ENCODE measurements around the gene PCDHGA9.

The PCDHGA9 gene

DNA sequence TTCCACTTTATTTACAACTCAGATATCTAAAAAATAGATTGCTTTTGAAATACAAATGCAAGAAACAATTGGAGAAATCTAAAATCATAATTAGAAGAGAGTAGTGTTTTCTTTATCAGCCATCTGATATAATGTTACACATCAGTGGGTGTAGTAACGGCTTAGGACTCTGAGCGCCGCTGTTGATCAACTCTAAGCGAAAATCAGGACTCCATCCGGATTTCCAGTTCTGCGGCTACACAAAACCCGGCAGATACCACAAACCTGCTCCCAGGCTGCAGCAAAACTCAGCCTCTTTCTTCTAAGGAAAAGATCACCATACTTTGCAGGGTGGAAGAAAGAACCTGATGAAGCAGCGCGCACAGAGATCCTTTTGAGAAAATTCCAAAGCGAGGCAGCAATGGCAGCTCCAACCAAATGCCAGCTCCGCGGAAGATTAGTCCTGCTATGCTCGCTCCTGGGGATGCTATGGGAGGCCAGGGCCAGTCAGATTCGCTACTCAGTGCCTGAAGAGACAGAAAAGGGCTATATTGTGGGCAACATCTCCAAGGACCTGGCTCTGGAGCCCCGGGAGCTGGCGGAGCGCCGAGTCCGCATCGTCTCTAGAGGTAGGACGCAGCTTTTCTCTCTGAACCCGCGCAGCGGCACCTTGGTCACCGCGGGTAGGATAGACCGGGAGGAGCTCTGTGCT is at the start of gene PCDHGA9:
TSS of gene PCDHGA9 (plus strand) at position 226 of the 691 bp plus-strand sequence. CDS start at position 401, 175 bp downstream.
- Mint-ChIP-seq H3K36me3 (peaks cover 19% of the 10 kb centered on the region), H3K4me1 (ENCODE audit: low read depth) (peaks cover 4% of the 10 kb centered on the region), H3K27ac (no peak within 1 kb of the TSS), H3K4me3 (peak within 1 kb of the TSS; percentile 75), H3K27me3 (peaks cover 50% of the 10 kb centered on the region), H3K9me3 (ENCODE audit: low read depth) (peaks cover 19% of the 10 kb centered on the region)

DNA sequence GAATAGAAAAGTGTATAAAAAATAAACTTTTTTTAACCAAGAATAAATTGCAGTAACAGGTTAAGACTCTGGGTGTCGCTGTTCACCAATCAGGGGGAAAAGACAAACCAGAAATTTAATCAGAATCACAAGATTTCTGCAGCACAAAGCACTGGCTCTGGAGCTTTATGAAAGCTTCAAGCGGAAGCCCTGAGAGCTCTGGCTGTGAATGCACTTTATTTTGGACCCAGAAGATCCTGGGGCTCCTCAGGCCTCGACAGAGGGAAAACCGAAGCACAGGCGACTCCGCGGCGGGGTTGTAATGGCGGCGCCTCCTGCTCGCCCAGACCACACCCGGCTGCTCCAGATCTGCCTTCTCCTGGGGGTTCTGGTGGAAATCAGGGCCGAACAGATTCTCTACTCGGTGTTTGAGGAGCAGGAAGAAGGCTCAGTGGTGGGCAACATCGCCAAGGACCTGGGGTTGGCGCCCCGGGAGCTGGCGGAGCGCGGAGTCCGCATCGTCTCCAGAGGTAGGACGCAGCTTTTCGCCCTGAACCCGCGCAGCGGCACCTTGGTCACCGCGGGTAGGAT is 47.6 kb upstream of the PCDHGA9 start, which contains the start of gene PCDHGA4:
TSS of gene PCDHGA4 (plus strand) at position 122 of the 570 bp plus-strand sequence. CDS start at position 209, 87 bp downstream.
- no peak within 1 kb of the TSS for H3K27ac Mint-ChIP-seq
- peaks cover 1% of the 10 kb centered on the region for H3K4me1 Mint-ChIP-seq (ENCODE audit: low read depth)
- peaks cover 9% of the 10 kb centered on the region for H3K9me3 Mint-ChIP-seq (ENCODE audit: low read depth)
- peaks cover 15% of the 10 kb centered on the region for H3K36me3 Mint-ChIP-seq
- H3K4me3 Mint-ChIP-seq = peak within 1 kb of the TSS; percentile 9
- H3K27me3 Mint-ChIP-seq = peaks cover 53% of the 10 kb centered on the region

DNA sequence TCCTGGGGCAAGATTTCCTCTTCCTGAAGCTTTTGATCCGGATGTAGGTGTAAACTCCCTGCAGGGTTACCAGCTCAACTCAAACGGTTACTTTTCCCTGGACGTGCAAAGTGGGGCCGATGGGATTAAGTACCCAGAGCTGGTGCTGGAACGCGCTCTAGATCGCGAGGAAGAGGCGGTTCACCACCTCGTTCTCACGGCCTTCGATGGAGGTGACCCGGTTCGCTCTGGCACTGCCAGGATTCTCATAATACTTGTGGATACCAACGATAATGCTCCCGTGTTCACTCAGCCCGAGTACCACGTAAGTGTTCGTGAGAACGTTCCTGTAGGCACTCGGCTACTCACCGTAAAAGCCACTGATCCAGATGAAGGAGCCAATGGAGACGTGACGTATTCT is 46.9 kb upstream of the PCDHGA9 start:
- peaks cover 9% of the 10 kb centered on the region for H3K9me3 Mint-ChIP-seq (ENCODE audit: low read depth)
- peaks cover 52% of the 10 kb centered on the region for H3K27me3 Mint-ChIP-seq
- H3K4me1 Mint-ChIP-seq (ENCODE audit: low read depth) = peaks cover 1% of the 10 kb centered on the region

DNA sequence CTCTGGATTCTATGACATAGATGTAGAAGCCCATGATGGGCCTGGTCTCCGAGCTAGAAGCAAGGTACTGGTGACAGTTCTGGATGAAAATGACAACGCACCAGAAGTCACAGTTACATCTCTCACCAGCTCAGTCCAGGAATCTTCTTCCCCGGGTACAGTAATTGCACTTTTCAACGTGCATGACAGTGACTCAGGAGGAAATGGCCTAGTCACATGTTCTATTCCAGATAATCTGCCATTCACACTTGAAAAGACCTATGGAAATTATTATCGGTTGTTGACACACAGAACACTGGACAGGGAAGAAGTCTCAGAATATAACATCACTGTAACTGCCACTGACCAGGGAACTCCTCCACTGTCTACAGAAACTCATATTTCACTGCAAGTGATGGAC is 46.4 kb upstream of the PCDHGA9 start:
- H3K4me1 Mint-ChIP-seq (ENCODE audit: low read depth) = peaks cover 1% of the 10 kb centered on the region
- H3K36me3 Mint-ChIP-seq = peaks cover 16% of the 10 kb centered on the region
- no peak overlapping the region for H3K27ac Mint-ChIP-seq
- H3K9me3 Mint-ChIP-seq (ENCODE audit: low read depth) = peaks cover 9% of the 10 kb centered on the region
- H3K4me3 Mint-ChIP-seq = peak overlapping the region; percentile 9
- peaks cover 52% of the 10 kb centered on the region for H3K27me3 Mint-ChIP-seq

More for the DNA sequence above, 46.9 kb upstream of the PCDHGA9 start:
- Mint-ChIP-seq H3K27ac (no peak overlapping the region), H3K36me3 (peaks cover 13% of the 10 kb centered on the region), H3K4me3 (peak overlapping the region; percentile 9)

DNA sequence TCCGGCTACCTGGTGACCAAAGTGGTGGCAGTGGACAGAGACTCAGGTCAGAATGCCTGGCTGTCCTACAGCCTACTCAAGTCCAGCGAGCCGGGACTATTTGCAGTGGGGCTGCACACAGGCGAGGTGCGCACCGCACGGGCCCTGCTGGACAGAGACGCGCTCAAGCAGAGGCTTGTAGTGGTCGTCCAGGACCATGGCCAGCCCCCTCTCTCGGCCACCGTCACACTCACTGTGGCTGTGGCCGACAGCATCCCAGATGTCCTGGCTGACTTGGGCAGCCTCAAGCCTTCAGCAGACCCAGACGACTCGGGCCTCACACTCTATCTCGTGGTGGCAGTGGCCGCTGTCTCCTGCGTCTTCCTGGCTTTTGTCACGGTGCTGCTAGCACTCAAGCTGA is 45.6 kb upstream of the PCDHGA9 start:
- H3K4me3 Mint-ChIP-seq = no peak overlapping the region
- no peak overlapping the region for H3K27ac Mint-ChIP-seq
- peaks cover 9% of the 10 kb centered on the region for H3K9me3 Mint-ChIP-seq (ENCODE audit: low read depth)
- peaks cover 54% of the 10 kb centered on the region for H3K27me3 Mint-ChIP-seq
- H3K4me1 Mint-ChIP-seq (ENCODE audit: low read depth) = peaks cover 1% of the 10 kb centered on the region
- peaks cover 16% of the 10 kb centered on the region for H3K36me3 Mint-ChIP-seq

DNA sequence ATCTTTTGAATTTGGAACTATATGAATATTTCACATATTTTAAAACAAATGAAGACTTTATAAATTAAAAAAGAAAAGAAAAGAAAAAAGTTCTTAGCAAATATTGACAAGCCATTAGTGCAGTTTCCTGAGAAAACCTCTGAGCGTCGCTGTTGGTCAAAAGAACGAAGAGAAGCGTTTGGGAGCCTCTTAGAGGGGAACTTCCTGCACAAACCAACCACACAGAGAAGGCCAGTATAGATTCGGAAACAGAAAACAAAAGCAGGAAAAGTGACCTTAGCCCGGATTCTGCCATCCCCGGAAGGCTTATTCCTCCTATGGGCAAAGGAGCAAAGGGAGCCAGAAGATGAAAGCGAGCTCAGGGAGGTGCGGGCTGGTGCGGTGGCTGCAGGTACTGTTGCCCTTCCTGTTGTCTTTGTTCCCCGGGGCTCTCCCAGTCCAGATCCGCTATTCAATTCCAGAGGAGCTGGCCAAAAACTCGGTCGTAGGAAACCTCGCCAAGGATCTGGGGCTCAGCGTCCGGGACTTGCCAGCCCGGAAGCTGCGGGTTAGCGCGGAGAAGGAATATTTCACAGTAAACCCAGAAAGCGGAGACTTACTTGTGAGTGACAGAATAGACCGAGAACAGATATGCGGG is 42.7 kb upstream of the PCDHGA9 start, which contains the start of gene PCDHGB2:
TSS of gene PCDHGB2 (plus strand) at position 205 of the 637 bp plus-strand sequence. CDS start at position 347, 142 bp downstream.
- peaks cover 3% of the 10 kb centered on the region for H3K4me1 Mint-ChIP-seq (ENCODE audit: low read depth)
- peaks cover 61% of the 10 kb centered on the region for H3K27me3 Mint-ChIP-seq
- H3K36me3 Mint-ChIP-seq = peaks cover 27% of the 10 kb centered on the region
- H3K9me3 Mint-ChIP-seq (ENCODE audit: low read depth) = peaks cover 14% of the 10 kb centered on the region
- H3K4me3 Mint-ChIP-seq = peak within 1 kb of the TSS; percentile 91
- H3K27ac Mint-ChIP-seq = no peak within 1 kb of the TSS

DNA sequence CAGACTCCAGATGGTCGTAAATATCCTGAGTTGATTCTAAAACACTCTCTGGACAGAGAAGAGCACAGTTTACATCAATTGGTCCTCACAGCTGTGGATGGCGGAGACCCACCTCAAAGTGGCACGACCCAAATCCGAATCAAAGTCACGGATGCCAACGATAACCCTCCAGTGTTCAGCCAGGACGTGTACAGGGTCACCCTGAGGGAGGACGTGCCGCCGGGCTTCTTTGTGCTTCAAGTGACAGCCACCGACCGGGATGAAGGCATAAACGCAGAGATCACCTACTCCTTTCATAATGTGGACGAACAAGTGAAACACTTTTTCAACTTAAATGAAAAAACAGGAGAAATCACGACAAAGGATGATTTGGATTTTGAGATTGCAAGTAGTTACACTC is 41.9 kb upstream of the PCDHGA9 start:
- Mint-ChIP-seq H3K36me3 (peaks cover 31% of the 10 kb centered on the region), H3K4me1 (ENCODE audit: low read depth) (peaks cover 3% of the 10 kb centered on the region), H3K4me3 (peak overlapping the region; percentile 4), H3K9me3 (ENCODE audit: low read depth) (peaks cover 19% of the 10 kb centered on the region), H3K27ac (no peak overlapping the region), H3K27me3 (peaks cover 69% of the 10 kb centered on the region)

DNA sequence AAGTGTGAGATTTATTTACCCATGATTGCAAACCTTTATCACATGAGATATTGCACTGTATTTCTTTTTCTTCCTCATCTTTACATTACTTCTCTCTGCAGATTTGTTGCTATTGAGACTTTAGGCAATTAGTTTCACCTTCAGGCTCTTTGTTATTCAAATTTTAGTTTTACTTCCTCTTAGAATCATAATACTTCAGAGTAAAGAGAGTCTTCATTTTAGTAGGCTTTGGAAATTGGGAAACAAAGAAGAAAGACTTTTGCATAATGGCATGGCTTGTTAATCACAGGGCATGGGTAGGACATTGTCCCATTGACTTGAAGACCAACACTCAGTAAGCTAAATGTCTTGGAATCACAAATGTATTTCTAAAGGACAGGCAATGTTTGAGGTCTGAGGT is 39.9 kb upstream of the PCDHGA9 start:
- Mint-ChIP-seq H3K27me3 (peaks cover 67% of the 10 kb centered on the region), H3K27ac (no peak overlapping the region), H3K4me3 (no peak overlapping the region), H3K36me3 (peaks cover 34% of the 10 kb centered on the region), H3K9me3 (ENCODE audit: low read depth) (peaks cover 14% of the 10 kb centered on the region), H3K4me1 (ENCODE audit: low read depth) (peaks cover 3% of the 10 kb centered on the region)

DNA sequence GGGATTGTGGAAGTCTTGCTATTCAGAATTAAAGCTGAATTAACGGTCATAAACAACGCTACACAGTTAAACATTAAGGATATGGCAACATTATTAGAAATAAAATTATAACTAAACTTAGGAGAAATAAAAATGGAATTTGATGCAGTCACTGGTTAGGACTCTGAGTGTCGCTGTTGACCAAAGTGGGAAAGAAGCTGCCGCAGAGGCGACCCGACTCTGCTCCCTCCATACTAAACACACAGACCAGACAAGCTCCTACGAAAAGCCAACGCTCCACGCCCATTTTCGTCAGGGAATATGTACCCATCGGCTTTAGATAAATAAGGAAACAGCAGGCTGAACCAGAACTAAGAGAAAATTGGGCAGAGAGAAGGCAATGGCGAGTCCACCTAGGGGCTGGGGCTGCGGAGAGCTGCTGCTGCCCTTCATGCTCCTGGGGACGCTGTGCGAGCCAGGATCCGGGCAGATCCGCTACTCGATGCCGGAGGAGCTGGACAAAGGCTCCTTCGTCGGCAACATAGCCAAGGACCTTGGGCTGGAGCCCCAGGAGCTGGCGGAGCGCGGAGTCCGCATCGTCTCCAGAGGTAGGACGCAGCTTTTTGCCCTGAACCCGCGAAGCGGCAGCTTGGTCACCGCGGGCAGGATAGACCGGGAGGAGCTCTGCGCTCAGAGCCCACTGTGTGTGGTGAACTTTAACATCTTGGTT is 38.5 kb upstream of the PCDHGA9 start, which contains the start of gene PCDHGA5:
TSS of gene PCDHGA5 (plus strand) at position 211 of the 709 bp plus-strand sequence. CDS start at position 380, 169 bp downstream.
- Mint-ChIP-seq H3K27me3 (peaks cover 68% of the 10 kb centered on the region), H3K4me1 (ENCODE audit: low read depth) (peaks cover 3% of the 10 kb centered on the region), H3K27ac (peak within 1 kb of the TSS; percentile 22), H3K36me3 (peaks cover 29% of the 10 kb centered on the region), H3K9me3 (ENCODE audit: low read depth) (peaks cover 10% of the 10 kb centered on the region), H3K4me3 (no peak within 1 kb of the TSS)

DNA sequence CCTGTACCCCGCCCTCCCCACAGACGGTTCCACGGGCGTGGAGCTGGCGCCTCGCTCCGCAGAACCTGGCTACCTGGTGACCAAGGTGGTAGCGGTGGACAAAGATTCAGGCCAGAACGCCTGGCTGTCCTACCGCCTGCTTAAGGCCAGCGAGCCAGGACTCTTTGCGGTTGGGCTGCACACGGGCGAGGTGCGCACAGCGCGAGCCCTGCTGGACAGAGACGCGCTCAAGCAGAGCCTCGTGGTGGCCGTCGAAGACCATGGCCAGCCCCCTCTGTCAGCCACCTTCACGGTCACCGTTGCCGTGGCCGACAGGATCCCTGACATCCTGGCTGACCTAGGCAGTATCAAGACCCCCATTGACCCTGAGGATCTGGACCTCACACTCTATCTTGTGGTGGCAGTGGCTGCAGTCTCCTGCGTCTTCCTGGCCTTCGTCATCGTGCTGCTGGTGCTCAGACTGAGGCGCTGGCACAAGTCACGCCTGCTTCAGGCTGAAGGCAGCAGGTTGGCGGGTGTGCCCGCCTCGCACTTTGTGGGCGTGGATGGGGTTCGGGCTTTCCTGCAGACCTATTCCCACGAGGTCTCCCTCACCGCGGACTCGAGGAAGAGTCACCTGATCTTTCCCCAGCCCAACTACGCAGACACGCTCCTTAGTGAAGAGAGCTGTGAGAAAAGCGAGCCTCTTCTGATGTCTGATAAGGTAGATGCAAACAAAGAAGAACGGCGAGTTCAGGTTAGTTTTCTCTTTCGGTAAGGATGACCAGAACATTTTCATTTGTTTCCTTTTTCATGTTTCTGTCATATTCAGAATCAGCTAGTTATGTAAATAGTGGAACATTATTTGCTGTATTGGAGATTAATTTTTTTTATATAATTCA is 36.3 kb upstream of the PCDHGA9 start:
- H3K27me3 Mint-ChIP-seq = peaks cover 67% of the 10 kb centered on the region
- H3K36me3 Mint-ChIP-seq = peaks cover 23% of the 10 kb centered on the region
- H3K4me3 Mint-ChIP-seq = no peak overlapping the region

DNA sequence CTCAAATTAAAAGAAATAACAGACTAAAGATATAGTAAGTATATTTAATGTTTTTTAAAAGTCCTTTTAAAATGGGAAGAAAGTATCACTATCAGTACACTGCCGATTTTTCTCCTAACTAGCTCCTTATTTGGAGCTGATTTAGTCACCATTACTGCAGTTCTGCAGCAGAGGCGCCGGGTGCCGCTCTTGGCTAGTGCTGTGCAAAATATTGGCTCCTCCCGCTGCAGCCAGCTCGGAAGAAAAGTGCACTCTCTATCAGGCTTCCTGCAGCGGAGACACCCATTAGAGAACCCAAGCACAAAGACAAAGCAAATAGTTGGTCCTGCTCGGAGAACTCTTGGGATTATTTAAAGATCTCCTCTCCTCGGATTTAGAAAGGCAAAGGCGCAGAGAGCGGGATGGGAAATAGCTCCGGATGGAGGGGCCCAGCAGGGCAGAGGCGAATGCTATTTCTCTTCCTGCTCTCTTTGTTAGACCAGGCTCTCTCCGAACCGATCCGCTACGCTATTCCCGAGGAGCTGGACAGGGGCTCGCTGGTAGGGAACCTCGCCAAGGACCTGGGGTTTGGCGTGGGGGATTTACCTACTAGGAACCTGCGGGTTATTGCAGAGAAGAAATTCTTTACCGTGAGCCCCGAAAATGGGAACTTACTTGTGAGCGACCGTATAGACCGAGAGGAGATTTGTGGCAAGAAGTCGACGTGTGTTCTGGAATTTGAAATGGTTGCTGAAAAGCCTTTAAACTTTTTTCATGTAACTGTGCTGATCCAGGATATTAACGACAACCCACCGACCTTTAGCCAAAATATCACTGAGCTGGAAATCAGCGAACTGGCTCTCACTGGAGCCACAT is 32.4 kb upstream of the PCDHGA9 start, which contains the start of gene PCDHGB3:
TSS of gene PCDHGB3 (plus strand) at position 249 of the 855 bp plus-strand sequence. CDS start at position 402, 153 bp downstream.
- Mint-ChIP-seq H3K4me3 (peak within 1 kb of the TSS; percentile 82), H3K27ac (no peak within 1 kb of the TSS), H3K9me3 (ENCODE audit: low read depth) (peaks cover 6% of the 10 kb centered on the region), H3K4me1 (ENCODE audit: low read depth) (peaks cover 9% of the 10 kb centered on the region), H3K36me3 (peaks cover 18% of the 10 kb centered on the region), H3K27me3 (peaks cover 62% of the 10 kb centered on the region)

More for the DNA sequence above, 36.3 kb upstream of the PCDHGA9 start:
- Mint-ChIP-seq H3K9me3 (ENCODE audit: low read depth) (peaks cover 10% of the 10 kb centered on the region), H3K27ac (no peak overlapping the region), H3K4me1 (ENCODE audit: low read depth) (peaks cover 8% of the 10 kb centered on the region)

DNA sequence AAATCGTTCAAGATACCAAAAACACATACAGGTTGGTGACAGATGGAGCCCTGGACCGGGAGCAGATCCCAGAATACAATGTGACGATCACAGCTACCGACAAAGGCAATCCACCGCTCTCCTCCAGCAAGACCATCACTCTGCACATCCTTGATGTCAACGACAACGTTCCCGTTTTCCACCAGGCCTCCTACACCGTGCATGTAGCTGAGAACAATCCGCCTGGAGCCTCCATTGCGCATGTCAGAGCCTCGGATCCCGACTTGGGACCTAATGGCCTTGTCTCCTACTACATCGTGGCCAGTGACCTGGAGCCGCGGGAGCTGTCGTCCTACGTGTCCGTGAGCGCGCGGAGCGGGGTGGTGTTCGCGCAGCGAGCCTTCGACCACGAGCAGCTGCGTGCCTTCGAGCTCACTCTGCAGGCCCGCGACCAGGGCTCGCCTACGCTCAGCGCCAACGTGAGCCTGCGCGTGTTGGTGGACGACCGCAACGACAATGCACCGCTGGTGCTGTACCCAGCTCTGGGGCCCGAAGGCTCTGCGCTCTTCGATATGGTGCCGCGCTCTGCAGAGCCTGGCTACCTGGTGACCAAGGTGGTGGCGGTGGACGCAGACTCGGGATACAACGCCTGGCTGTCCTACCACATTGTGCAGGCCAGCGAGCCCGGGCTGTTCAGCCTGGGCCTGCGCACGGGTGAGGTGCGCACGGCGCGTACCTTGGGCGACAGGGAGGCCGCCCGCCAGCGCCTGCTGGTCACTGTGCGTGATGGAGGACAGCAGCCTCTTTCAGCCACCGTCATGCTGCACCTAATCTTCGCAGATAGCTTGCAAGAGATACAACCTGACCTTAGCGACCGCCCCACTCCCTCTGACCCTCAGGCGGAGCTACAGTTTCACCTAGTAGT is 30.8 kb upstream of the PCDHGA9 start:
- H3K9me3 Mint-ChIP-seq (ENCODE audit: low read depth) = peaks cover 3% of the 10 kb centered on the region
- no peak overlapping the region for H3K4me3 Mint-ChIP-seq

More for the DNA sequence above, 30.8 kb upstream of the PCDHGA9 start:
- Mint-ChIP-seq H3K27me3 (peaks cover 55% of the 10 kb centered on the region), H3K4me1 (ENCODE audit: low read depth) (peaks cover 9% of the 10 kb centered on the region), H3K27ac (no peak overlapping the region), H3K36me3 (peaks cover 11% of the 10 kb centered on the region)
